Lower lobe of right lung (tissue), 2 donors: ENCODE data around the gene SELP. TPM values are rescaled to one million over a fixed set of nuclear protein-coding genes. Genes with fewer than 3 reads are reported as not detected.

ENCODE experiments used
- ATAC-seq, 2 donors: fragments of 200-7000 bp; cut with Tn5 transposase; one replicate each; pipeline ENCODE4 v1.9.1; 2020 to 2022; ENCODE audit warnings: mild to moderate bottlenecking in 2 of 2, moderate library complexity in 2 of 2
- DNase-seq: peaks from one replicate; pipeline ENCODE4 v3.0.0-alpha.2; 2020
- H3K27ac ChIP-seq: fragments of 200-600 bp; one replicate; pipeline ENCODE4 v1.8.0; 2022
- H3K27me3 ChIP-seq: fragments of 200-600 bp; one replicate; pipeline ENCODE4 v1.8.0; 2022; ENCODE audit warnings: low read depth
- H3K36me3 ChIP-seq: fragments of 200-600 bp; one replicate; pipeline ENCODE4 v1.8.0; 2022; ENCODE audit warnings: mild to moderate bottlenecking
- H3K4me1 ChIP-seq: fragments of 200-600 bp; one replicate; pipeline ENCODE4 v1.8.0; 2022
- H3K4me3 ChIP-seq: fragments of 200-600 bp; one replicate; pipeline ENCODE4 v1.8.0; 2022; ENCODE audit warnings: mild to moderate bottlenecking
- H3K9me3 ChIP-seq: fragments of 200-600 bp; one replicate; pipeline ENCODE4 v1.8.0; 2022
- CTCF ChIP-seq: fragments of 200-600 bp; IDR thresholded peaks from one replicate; pipeline ENCODE4 v1.8.0; 2022; ENCODE audit warnings: antibody characterized with exemption, mild to moderate bottlenecking
- intact Hi-C: fragments of 100-400 bp; cut with DNase I; formaldehyde crosslinking; loops from one replicate; pipeline ENCODE4 v1.11.0; 2022
- total RNA-seq: library from RNA; stranded (reverse); fragmentation: NEBNext Ultra II Directional; extraction: Animal tissue kit (Norgen Biotek cat#: 25700); gene quantifications from one replicate; pipeline ENCODE4 v1.2.1, GENCODE V29; 2021
- donor health status: DM: no; HTN: yes; CAD: no; lungs with severe emphysema.

The SELP gene
- total RNA-seq, 1 donor from 2014 or later: 21.4 TPM

GRCh38 chr1:169557131-169557530 lies 72.8 kb downstream of the SELP start:
- DNase-seq (no peak), ATAC-seq (no peak)
- intact Hi-C loops: no loop called here
- Histone ChIP-seq H3K36me3 (no peaks in the 10 kb centered on the region), H3K27me3 (no peaks in the 10 kb centered on the region), H3K27ac (no peak overlapping the region), H3K4me3 (no peak overlapping the region), H3K4me1 (no peaks in the 10 kb centered on the region), H3K9me3 (no peaks in the 10 kb centered on the region)
- no peak for TF ChIP-seq CTCF

GRCh38 chr1:169550294-169550693 lies 79.6 kb downstream of the SELP start:
- Histone ChIP-seq H3K4me3 (no peak overlapping the region), H3K9me3 (no peaks in the 10 kb centered on the region), H3K4me1 (no peaks in the 10 kb centered on the region), H3K27ac (no peak overlapping the region), H3K36me3 (no peaks in the 10 kb centered on the region), H3K27me3 (no peaks in the 10 kb centered on the region)
- peak; percentile 46 for TF ChIP-seq CTCF
- DNase-seq (no peak), ATAC-seq (peak in 1 of 2 donors; percentile 63)
- intact Hi-C loops: no loop called here

- no peak overlapping the region for H3K4me3 ChIP-seq
- no peaks in the 10 kb centered on the region for H3K4me1 ChIP-seq
- no peak for DNase-seq
- H3K9me3 ChIP-seq: no peaks in the 10 kb centered on the region
- H3K36me3 ChIP-seq: no peaks in the 10 kb centered on the region
- no peak for TF ChIP-seq CTCF
- intact Hi-C loops: loop anchor here (10.0 kb wide), 1 partner anchor 83 kb away; no protein-coding TSS in a partner anchor
- H3K27ac ChIP-seq: no peak overlapping the region
- no peak for ATAC-seq
- H3K27me3 ChIP-seq: no peaks in the 10 kb centered on the region
These were observed 81.6 kb downstream of the SELP start for GRCh38 chr1:169548282-169548681.

- Histone ChIP-seq H3K27ac (no peak overlapping the region), H3K9me3 (no peaks in the 10 kb centered on the region), H3K27me3 (no peaks in the 10 kb centered on the region), H3K4me3 (no peak overlapping the region), H3K4me1 (no peaks in the 10 kb centered on the region), H3K36me3 (no peaks in the 10 kb centered on the region)
- ATAC-seq (peak; percentile 90 to 91), DNase-seq (no peak)
- TF ChIP-seq CTCF: peak; percentile 79
- intact Hi-C loops: loop anchor here (10.0 kb wide), 1 partner anchor 82 kb away; no protein-coding TSS in a partner anchor
These were observed 83.6 kb downstream of the SELP start for GRCh38 chr1:169546087-169546995.

GRCh38 chr1:169545472-169545871 lies 84.5 kb downstream of the SELP start:
- H3K27me3 ChIP-seq: no peaks in the 10 kb centered on the region
- H3K9me3 ChIP-seq: no peaks in the 10 kb centered on the region
- H3K27ac ChIP-seq: no peak overlapping the region
- no peak for TF ChIP-seq CTCF
- ATAC-seq (no peak), DNase-seq (no peak)
- no peaks in the 10 kb centered on the region for H3K4me1 ChIP-seq
- no peaks in the 10 kb centered on the region for H3K36me3 ChIP-seq
- no peak overlapping the region for H3K4me3 ChIP-seq
- intact Hi-C loops: loop anchor here (10.0 kb wide), 1 partner anchor 81 kb away; no protein-coding TSS in a partner anchor
